ENCODE measurements around the gene FLII. TPM values are rescaled to one million over a fixed set of nuclear protein-coding genes. Genes with fewer than 3 reads are reported as not detected.

The FLII gene
- total RNA-seq, 1 donor from 2014 or later: 517 TPM

DNA sequence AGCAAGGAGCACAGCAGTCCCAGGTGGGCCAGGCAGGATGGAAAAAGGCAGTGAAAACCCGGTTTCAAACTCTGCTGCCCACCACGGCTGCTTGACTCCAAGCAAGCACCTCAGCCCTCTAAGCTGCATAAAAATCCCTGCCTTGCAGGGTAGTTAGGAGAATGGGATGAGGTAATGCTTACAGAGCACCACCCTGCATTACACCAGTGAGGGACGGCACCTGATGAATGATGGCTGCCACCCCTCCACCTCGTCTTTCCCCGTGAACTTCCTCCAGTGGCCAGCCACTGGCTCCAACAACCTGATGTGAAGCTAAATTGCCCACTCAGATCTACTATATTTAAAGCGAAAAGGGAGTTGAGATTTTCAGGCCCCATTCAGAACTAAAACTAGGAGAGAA lies 23.2 kb upstream of the FLII start:
- FAIRE-seq (no peak), DNase-seq (ENCODE audit: low read depth) (no peak)

DNA sequence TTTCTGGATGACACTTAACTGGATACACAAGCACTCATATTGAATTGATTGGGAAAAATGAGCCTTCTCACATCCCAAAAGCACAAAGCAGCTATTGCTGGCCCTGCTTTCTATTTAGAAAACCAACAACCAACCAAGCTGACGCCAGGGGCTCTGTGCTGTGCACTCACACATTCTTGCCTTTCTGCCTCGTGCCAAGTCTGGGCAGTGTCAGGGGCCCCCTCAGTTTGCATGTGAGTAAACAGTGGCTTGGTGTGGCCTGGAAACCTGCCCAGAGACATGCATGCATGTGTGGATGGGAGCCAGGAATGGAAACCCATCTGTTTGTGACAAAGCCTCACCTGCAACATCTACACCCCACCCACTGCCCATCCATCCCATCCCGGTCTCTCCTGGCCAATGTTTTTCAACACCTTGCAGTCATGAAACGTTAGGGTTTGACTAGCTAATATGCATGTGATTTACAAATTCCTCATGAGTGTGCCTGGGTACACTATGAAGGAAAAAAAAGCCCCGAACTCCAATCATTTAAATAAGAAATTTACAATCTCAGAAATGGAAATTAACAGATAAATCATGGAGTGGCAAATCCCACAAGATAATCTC lies 22.3 kb upstream of the FLII start:
- Histone ChIP-seq H3K27me3 (ENCODE audit: control insufficient read depth, insufficient read depth, low read length) (no peaks in the 10 kb centered on the region), H3K36me3 (ENCODE audit: control insufficient read depth, insufficient read depth, low read length) (peaks cover 33% of the 10 kb centered on the region), H3K4me3 (ENCODE audit: low read depth, low read length) (no peak overlapping the region)
- TF ChIP-seq, protein P1, sequence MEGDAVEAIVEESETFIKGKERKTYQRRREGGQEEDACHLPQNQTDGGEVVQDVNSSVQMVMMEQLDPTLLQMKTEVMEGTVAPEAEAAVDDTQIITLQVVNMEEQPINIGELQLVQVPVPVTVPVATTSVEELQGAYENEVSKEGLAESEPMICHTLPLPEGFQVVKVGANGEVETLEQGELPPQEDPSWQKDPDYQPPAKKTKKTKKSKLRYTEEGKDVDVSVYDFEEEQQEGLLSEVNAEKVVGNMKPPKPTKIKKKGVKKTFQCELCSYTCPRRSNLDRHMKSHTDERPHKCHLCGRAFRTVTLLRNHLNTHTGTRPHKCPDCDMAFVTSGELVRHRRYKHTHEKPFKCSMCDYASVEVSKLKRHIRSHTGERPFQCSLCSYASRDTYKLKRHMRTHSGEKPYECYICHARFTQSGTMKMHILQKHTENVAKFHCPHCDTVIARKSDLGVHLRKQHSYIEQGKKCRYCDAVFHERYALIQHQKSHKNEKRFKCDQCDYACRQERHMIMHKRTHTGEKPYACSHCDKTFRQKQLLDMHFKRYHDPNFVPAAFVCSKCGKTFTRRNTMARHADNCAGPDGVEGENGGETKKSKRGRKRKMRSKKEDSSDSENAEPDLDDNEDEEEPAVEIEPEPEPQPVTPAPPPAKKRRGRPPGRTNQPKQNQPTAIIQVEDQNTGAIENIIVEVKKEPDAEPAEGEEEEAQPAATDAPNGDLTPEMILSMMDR (IDR thresholded peaks at IDR 0.05; ENCODE audit: insufficient read depth, low read length, severe bottlenecking): no peak
- FAIRE-seq (peak; percentile 13), DNase-seq (ENCODE audit: low read depth) (no peak)

More for the DNA sequence above, 23.2 kb upstream of the FLII start:
- Histone ChIP-seq H3K4me3 (ENCODE audit: low read depth, low read length) (no peak overlapping the region), H3K27me3 (ENCODE audit: control insufficient read depth, insufficient read depth, low read length) (no peaks in the 10 kb centered on the region), H3K36me3 (ENCODE audit: control insufficient read depth, insufficient read depth, low read length) (peaks cover 28% of the 10 kb centered on the region)
- TF ChIP-seq, protein P1 (IDR thresholded peaks at IDR 0.05; ENCODE audit: insufficient read depth, low read length, severe bottlenecking): no peak

DNA sequence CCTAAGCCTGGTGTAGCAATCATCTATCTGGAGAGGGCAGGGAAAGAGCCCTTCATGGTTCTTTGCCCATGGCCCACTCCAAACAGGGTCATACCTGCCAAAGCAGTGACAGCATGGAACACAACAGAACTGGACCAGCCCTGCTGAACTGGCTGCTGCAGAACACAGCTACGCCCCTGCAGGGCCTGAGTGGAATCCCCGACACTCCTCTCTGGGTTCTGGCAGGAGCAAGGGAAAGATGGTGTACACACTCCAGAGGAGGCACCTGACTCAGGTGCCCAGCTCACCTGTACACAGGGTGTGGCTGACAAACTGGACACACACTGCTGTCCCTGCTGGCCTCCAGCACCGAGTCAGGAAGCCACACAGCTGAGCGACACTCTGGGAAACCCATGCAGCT lies 21.7 kb upstream of the FLII start:
- H3K4me3 ChIP-seq (ENCODE audit: low read depth, low read length): no peak overlapping the region
- FAIRE-seq (peak; percentile 62), DNase-seq (ENCODE audit: low read depth) (no peak)
- peaks cover 33% of the 10 kb centered on the region for H3K36me3 ChIP-seq (ENCODE audit: control insufficient read depth, insufficient read depth, low read length)
- no peaks in the 10 kb centered on the region for H3K27me3 ChIP-seq (ENCODE audit: control insufficient read depth, insufficient read depth, low read length)
- TF ChIP-seq, protein P1 (IDR thresholded peaks at IDR 0.05; ENCODE audit: insufficient read depth, low read length, severe bottlenecking): no peak

DNA sequence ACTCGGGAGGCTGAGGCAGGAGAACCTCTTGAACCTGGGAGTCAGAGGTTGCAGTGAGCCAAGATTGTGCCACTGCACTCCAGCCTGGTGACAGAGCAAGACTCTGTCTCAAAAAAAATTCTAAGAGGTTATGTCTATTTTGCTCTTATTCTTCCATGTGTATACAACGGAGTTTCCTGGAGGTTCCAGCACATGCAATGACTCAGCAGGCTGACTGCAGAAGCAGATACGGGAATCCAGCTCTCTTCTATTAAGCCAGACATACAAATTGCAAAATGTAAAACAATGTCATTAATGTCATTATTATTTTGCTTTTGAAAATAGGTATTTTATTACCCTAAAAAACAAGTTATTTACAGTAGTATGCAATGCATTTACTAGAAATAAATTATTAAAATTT lies 20.3 kb upstream of the FLII start:
- FAIRE-seq: no peak
- peaks cover 32% of the 10 kb centered on the region for H3K36me3 ChIP-seq (ENCODE audit: control insufficient read depth, insufficient read depth, low read length)

DNA sequence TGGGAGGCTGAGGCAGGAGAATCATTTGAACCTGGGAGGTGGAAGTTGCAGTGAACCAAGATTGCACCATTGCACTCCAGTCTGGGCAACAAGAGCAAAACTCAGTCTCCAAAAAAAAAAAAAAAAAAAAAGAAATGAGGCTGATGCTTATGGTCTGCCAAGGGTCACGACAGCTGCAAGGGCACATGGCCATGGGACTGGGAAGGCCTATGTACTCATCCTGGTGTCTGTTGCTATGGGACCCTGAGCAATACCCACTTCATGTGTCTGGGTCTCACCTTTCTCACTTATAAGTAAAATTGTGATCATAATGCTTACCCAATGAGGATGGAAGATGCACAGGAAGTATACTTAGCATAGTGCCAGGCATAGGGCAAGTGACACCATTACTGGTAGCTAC lies 18.5 kb upstream of the FLII start:
- TF ChIP-seq, protein P1 (IDR thresholded peaks at IDR 0.05; ENCODE audit: insufficient read depth, low read length, severe bottlenecking): no peak
- DNase-seq (ENCODE audit: low read depth) (no peak), FAIRE-seq (no peak)
- Histone ChIP-seq H3K27me3 (ENCODE audit: control insufficient read depth, insufficient read depth, low read length) (no peaks in the 10 kb centered on the region), H3K36me3 (ENCODE audit: control insufficient read depth, insufficient read depth, low read length) (peaks cover 25% of the 10 kb centered on the region), H3K4me3 (ENCODE audit: low read depth, low read length) (no peak overlapping the region)

More for the DNA sequence above, 20.3 kb upstream of the FLII start:
- no peak for DNase-seq (ENCODE audit: low read depth)
- TF ChIP-seq, protein P1 (IDR thresholded peaks at IDR 0.05; ENCODE audit: insufficient read depth, low read length, severe bottlenecking): no peak
- Histone ChIP-seq H3K4me3 (ENCODE audit: low read depth, low read length) (no peak overlapping the region), H3K27me3 (ENCODE audit: control insufficient read depth, insufficient read depth, low read length) (no peaks in the 10 kb centered on the region)
